ENCODE data around the gene PPP1R12B. TPM values are rescaled to one million over a fixed set of nuclear protein-coding genes. Genes with fewer than 3 reads are reported as not detected.

The PPP1R12B gene
- total and polyA plus RNA-seq, 2 donors (not counting 3 experiments of a cell fraction or from before 2014, with no cell fraction given), result 8.4 to 11.5 TPM

- Histone ChIP-seq H3K9ac (replicated peaks; ENCODE audit: extremely low read depth, insufficient read depth, low read length) (no peak overlapping the region), H3K79me2 (ENCODE audit: control insufficient read depth, insufficient read depth, low read length) (no peaks in the 10 kb centered on the region), H3K4me2 (ENCODE audit: insufficient read depth, low read length) (no peak overlapping the region), H2AFZ (ENCODE audit: low read depth, low read length) (no peak overlapping the region), H3K4me3 (replicated peaks in 1 of 3; ENCODE audit: insufficient read depth in 1 of 3, low read depth in 1 of 3, low read length in 3 of 3) (no peak overlapping the region), H4K20me1 (replicated peaks; ENCODE audit: control insufficient read depth, extremely low read depth, insufficient read depth, low read length) (no peaks in the 10 kb centered on the region), H3K9me3 (replicated peaks; ENCODE audit: control insufficient read depth, insufficient read depth, low read length) (no peaks in the 10 kb centered on the region), H3K27ac (ENCODE audit: insufficient read depth, low read depth, low read length) (no peak overlapping the region), H3K36me3 (ENCODE audit: control insufficient read depth in 2 of 2, extremely low read depth in 1 of 2, insufficient read depth in 2 of 2, low read length in 2 of 2) (no peaks in the 10 kb centered on the region), H3K27me3 (ENCODE audit: control insufficient read depth in 2 of 2, insufficient read depth in 2 of 2, low read length in 2 of 2) (peaks cover 53 to 60% of the 10 kb centered on the region in 2 experiments), H3K4me1 (ENCODE audit: control insufficient read depth, extremely low read depth, insufficient read depth, low read length) (no peaks in the 10 kb centered on the region), H3K9me1 (replicated peaks; ENCODE audit: control insufficient read depth, extremely low read depth, insufficient read depth, low read length) (no peaks in the 10 kb centered on the region)
- intact Hi-C loops (cut with micrococcal nuclease), result no loop called here
- no peak for FAIRE-seq
- BruUV-seq (replicated peaks), result no TSS peak
- no peak for DNase-seq (ENCODE audit: low read depth, low spot score)
- no peak for TF ChIP-seq POLR2A (IDR thresholded peaks at IDR 0.05; ENCODE audit: low read depth, low read length)
- TF ChIP-seq JUN (IDR thresholded peaks at IDR 0.05; ENCODE audit: borderline replicate concordance, insufficient read depth, insufficient read length, low read depth), result no peak
- no peak for TF ChIP-seq MYC (IDR thresholded peaks at IDR 0.05; ENCODE audit: low read depth, low read length)
- no peak for TF ChIP-seq POLR2AphosphoS5 (IDR thresholded peaks at IDR 0.05; ENCODE audit: insufficient read depth, low read depth, low read length)
- POLR2A ChIA-PET, result no interaction called here
- dilution Hi-C loops (cut with MboI; ENCODE audit: extremely low pct_ligation_motif_present, low sequenced_read_pairs), result no loop called here
- CTCF ChIA-PET, result no interaction called here
Observed at GRCh38 chr1:202642212-202642611, 293.7 kb downstream of the PPP1R12B start.

Small RNA genes within 50 kb of the gene (small RNA-seq; reads per million reads assigned to genes)
- gene AC099336.2 (ENCODE audit: insufficient read depth, insufficient read length, low read depth, low replicate concordance), result not detected
- gene RF00156 (ENCODE audit: insufficient read depth, insufficient read length, low read depth, low replicate concordance), result not detected
- not detected for gene RNU6-89P (ENCODE audit: insufficient read depth, insufficient read length, low read depth, low replicate concordance)

Other genes starting within 250 kb of the PPP1R12B start
- gene GPR37L1, start 225.8 kb upstream of the PPP1R12B start, total RNA-seq, result not detected in 2 replicates
- not detected in 2 replicates for gene GPR37L1, start 225.8 kb upstream of the PPP1R12B start, polyA plus RNA-seq
- gene ARL8A, start 204.0 kb upstream of the PPP1R12B start, total RNA-seq, result 69.5 and 75.6 TPM in 2 replicates
- 54.3 and 57.9 TPM in 2 replicates for gene ARL8A, start 204.0 kb upstream of the PPP1R12B start, polyA plus RNA-seq
- 0.86 and 1.9 TPM in 2 replicates for gene PTPN7, start 188.1 kb upstream of the PPP1R12B start, total RNA-seq
- 1.8 and 2.4 TPM in 2 replicates for gene PTPN7, start 188.1 kb upstream of the PPP1R12B start, polyA plus RNA-seq
- gene LGR6, start 154.9 kb upstream of the PPP1R12B start, total RNA-seq, result not detected in 2 replicates
- not detected in 2 replicates for gene LGR6, start 154.9 kb upstream of the PPP1R12B start, polyA plus RNA-seq
- gene UBE2T, start 6.8 kb upstream of the PPP1R12B start, total RNA-seq, result 45.9 and 47.1 TPM in 2 replicates
- 87.8 and 89.0 TPM in 2 replicates for gene UBE2T, start 6.8 kb upstream of the PPP1R12B start, polyA plus RNA-seq